ENCODE results near the gene GSC2.
A peak's percentile ranks its signal among the peaks of the same experiment; 100 is the strongest.

The GSC2 gene

DNA sequence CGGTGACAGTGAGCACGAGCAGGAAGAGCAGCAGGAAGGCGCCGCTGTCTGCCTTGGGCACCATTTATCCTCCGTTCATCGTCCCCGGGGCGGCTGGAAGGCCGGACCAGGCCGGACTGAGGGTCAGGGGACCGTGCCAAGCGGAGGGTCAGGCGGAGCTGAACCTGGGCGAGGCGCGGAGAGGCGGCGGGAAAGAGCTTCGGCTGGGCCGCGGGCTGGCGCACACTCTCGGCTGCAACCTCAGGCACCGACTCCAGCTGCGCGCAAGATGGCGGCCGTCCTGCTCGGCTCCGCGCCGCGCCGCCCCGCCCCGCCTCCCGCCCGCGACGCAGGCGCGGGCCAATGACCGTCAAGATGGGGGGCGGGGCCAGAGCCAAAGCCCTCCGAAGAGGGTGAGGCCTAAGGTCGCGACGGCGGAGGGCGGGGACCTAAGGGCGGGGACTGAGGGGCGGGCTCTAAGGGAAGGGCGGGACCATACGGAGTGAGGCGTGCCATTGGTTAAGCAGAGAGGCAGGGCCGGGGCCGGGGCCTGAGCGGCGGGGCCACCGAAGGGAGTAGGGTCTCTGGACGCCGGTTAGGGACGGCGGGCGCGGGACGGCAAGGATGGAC, 27.8 kb downstream of the GSC2 start, which contains the start of gene DGCR2:
TSS of gene DGCR2 (minus strand) at position 270 of the 609 bp plus-strand sequence. CDS start at position 64, 206 bp downstream.
- peak within 1 kb of the TSS; percentile 91 for H3K4me3 ChIP-seq
- H3K9ac ChIP-seq = peak within 1 kb of the TSS; percentile 91
- no peaks in the 10 kb centered on the region for H3K27me3 ChIP-seq
- peak within 1 kb of the TSS; percentile 91 for H3K27ac ChIP-seq
- H3K36me3 ChIP-seq = peaks cover 27% of the 10 kb centered on the region
- H3K4me2 ChIP-seq = peak within 1 kb of the TSS; percentile 98
- peaks cover 46% of the 10 kb centered on the region for H4K20me1 ChIP-seq
- TF ChIP-seq Cebpa-rat (IDR thresholded peaks at IDR 0.05) = no peak
- no peaks in the 10 kb centered on the region for H3K9me3 ChIP-seq
- H3K4me1 ChIP-seq = peaks cover 53% of the 10 kb centered on the region

- peaks cover 32% of the 10 kb centered on the region for H3K36me3 ChIP-seq
- no peak for TF ChIP-seq Cebpa-rat (IDR thresholded peaks at IDR 0.05)
These were observed 28.4 kb downstream of the GSC2 start for GRCh38 chr22:19121631-19122142.

GRCh38 chr22:19120829-19121630, 29.1 kb downstream of the GSC2 start:
- peaks cover 39% of the 10 kb centered on the region for H3K36me3 ChIP-seq
- H3K27ac ChIP-seq = peak overlapping the region; percentile 91
- peaks cover 58% of the 10 kb centered on the region for H4K20me1 ChIP-seq
- TF ChIP-seq Cebpa-rat (IDR thresholded peaks at IDR 0.05) = no peak
- H3K4me2 ChIP-seq = peak overlapping the region; percentile 98
- peak overlapping the region; percentile 91 for H3K9ac ChIP-seq
- peak overlapping the region; percentile 91 for H3K4me3 ChIP-seq
- peaks cover 65% of the 10 kb centered on the region for H3K4me1 ChIP-seq
- no peaks in the 10 kb centered on the region for H3K27me3 ChIP-seq
- H3K9me3 ChIP-seq = no peaks in the 10 kb centered on the region

More at GRCh38 chr22:19121631-19122142, 28.4 kb downstream of the GSC2 start:
- Histone ChIP-seq H3K9me3 (no peaks in the 10 kb centered on the region), H3K4me1 (peaks cover 58% of the 10 kb centered on the region), H3K4me3 (peak overlapping the region; percentile 91), H4K20me1 (peaks cover 52% of the 10 kb centered on the region), H3K27ac (peak overlapping the region; percentile 91), H3K27me3 (no peaks in the 10 kb centered on the region), H3K9ac (peak overlapping the region; percentile 91), H3K4me2 (peak overlapping the region; percentile 98)

DNA sequence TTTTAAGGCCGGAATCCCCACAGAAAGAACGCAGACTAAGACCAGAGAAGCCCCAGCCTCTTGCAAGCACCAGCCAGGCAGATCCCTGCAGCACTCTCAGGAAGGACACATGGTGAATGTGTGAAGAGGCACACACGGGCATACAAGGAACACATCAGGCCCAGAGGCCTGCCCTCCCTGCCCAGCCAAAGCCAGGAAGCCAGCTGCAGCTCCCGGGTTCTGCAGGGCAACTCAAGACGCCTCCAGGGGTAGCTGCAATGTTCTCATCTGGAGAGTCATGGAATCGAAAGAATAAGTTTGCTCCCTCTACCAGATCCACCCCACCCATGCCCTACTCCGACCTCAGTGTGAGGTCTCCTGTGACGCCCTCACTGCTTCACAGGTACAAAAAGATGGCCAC, 30.1 kb downstream of the GSC2 start:
- Histone ChIP-seq H3K27me3 (no peaks in the 10 kb centered on the region), H3K4me3 (no peak overlapping the region), H3K36me3 (peaks cover 50% of the 10 kb centered on the region), H4K20me1 (peaks cover 69% of the 10 kb centered on the region), H3K4me1 (peaks cover 72% of the 10 kb centered on the region), H3K9me3 (no peaks in the 10 kb centered on the region), H3K27ac (no peak overlapping the region), H3K4me2 (peak overlapping the region; percentile 98), H3K9ac (peak overlapping the region; percentile 91)
- no peak for TF ChIP-seq Cebpa-rat (IDR thresholded peaks at IDR 0.05)

- Histone ChIP-seq H3K27ac (0 out of 2 replicates have a peak overlapping the region, but pooled peaks have one; percentile 22), H3K9ac (no peak overlapping the region), H3K27me3 (no peaks in the 10 kb centered on the region), H3K9me3 (no peaks in the 10 kb centered on the region), H4K20me1 (peaks cover 85% of the 10 kb centered on the region), H3K4me2 (peak overlapping the region; percentile 98), H3K36me3 (peaks cover 61% of the 10 kb centered on the region), H3K4me1 (peaks cover 68% of the 10 kb centered on the region), H3K4me3 (no peak overlapping the region)
- no peak for TF ChIP-seq Cebpa-rat (IDR thresholded peaks at IDR 0.05)
These were observed 31.7 kb downstream of the GSC2 start for GRCh38 chr22:19118329-19118880.

DNA sequence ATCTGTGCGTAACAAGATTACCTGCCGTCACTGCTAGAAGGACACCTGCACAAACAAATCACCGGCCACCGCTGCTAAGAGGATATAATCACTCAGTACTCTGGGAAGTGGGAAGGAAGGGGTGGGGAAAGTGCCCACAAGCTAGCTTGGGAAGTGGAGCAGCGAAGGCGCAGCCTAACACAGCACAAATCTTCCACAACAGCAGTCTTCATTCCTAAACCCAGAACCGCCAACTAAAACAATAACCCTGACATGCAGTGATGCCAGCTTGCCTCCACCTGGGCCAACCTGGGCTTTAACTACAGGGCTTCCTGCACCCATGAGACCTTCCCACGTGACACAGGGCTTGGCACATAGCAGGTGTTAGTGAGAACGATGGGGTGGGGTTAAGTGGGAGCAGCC, 33.0 kb downstream of the GSC2 start:
- H3K9me3 ChIP-seq = no peaks in the 10 kb centered on the region
- TF ChIP-seq Cebpa-rat (IDR thresholded peaks at IDR 0.05) = no peak
- peaks cover 60% of the 10 kb centered on the region for H3K4me1 ChIP-seq
- peak overlapping the region; percentile 98 for H3K4me2 ChIP-seq
- peaks cover 98% of the 10 kb centered on the region for H4K20me1 ChIP-seq
- H3K36me3 ChIP-seq = peaks cover 68% of the 10 kb centered on the region
- H3K27me3 ChIP-seq = no peaks in the 10 kb centered on the region
- H3K27ac ChIP-seq = no peak overlapping the region
- no peak overlapping the region for H3K4me3 ChIP-seq
- H3K9ac ChIP-seq = no peak overlapping the region

DNA sequence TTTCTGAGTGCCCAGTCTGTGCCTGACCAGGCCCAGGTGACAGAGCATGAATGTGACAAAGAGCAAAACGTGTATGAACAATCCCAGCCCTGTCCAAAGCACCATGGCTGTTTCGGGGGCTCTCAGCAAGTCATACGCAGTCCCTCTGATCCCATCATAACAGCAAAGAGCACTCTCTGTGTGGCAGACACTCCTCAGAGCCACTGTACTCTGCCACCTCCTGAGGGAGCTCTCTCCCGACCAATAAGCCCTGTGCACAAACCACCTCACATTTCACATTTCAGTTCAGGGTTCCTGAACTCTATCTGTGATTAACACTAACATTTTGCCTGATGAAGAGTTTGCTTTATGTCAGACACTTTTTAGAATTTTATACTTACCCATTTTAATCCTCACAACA, 34.5 kb downstream of the GSC2 start:
- TF ChIP-seq Cebpa-rat (IDR thresholded peaks at IDR 0.05) = no peak
- no peak overlapping the region for H3K4me3 ChIP-seq
- H3K9me3 ChIP-seq = no peaks in the 10 kb centered on the region
- no peak overlapping the region for H3K27ac ChIP-seq
- peaks cover 67% of the 10 kb centered on the region for H3K4me1 ChIP-seq
- peaks cover 100% of the 10 kb centered on the region for H4K20me1 ChIP-seq
- no peak overlapping the region for H3K4me2 ChIP-seq
- H3K36me3 ChIP-seq = peaks cover 68% of the 10 kb centered on the region
- no peak overlapping the region for H3K9ac ChIP-seq
- H3K27me3 ChIP-seq = no peaks in the 10 kb centered on the region

DNA sequence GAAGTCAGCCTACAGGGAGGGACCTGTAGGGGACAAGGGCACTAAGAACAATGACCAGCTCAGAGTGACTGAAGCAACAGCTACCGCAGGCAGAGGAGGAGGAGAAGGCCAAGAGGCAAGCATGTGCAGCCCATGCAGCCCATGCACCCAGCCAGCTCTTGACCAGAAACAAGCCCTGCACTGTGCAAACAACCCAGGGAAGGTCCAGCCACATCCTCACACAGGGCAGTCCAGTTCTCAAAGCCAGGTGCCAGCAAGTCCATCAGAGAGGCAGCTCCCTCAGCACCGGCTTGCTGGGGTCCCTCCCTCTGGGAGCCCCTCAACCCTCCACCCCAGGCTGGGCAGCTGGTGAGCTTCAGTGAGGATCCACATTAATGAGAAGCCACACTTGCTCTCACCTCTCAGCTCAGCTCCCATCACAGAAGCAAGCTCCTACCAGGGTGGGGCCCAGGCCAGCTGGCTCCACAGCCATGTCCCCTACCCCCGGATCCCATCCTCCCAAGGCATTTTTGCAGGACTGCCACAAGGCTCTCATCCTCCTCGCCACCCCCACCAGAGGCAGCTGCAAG, 35.0 kb downstream of the GSC2 start:
- peaks cover 100% of the 10 kb centered on the region for H4K20me1 ChIP-seq
- H3K36me3 ChIP-seq = peaks cover 63% of the 10 kb centered on the region
- H3K4me1 ChIP-seq = peaks cover 67% of the 10 kb centered on the region
- no peaks in the 10 kb centered on the region for H3K27me3 ChIP-seq
- H3K27ac ChIP-seq = no peak overlapping the region
- H3K9ac ChIP-seq = no peak overlapping the region
- no peak overlapping the region for H3K4me2 ChIP-seq
- H3K9me3 ChIP-seq = no peaks in the 10 kb centered on the region
- H3K4me3 ChIP-seq = no peak overlapping the region
- no peak for TF ChIP-seq Cebpa-rat (IDR thresholded peaks at IDR 0.05)

GRCh38 chr22:19113429-19113828, 36.7 kb downstream of the GSC2 start:
- no peaks in the 10 kb centered on the region for H3K9me3 ChIP-seq
- H4K20me1 ChIP-seq = peaks cover 100% of the 10 kb centered on the region
- no peak overlapping the region for H3K9ac ChIP-seq
- no peak overlapping the region for H3K27ac ChIP-seq
- no peak overlapping the region for H3K4me2 ChIP-seq
- peaks cover 51% of the 10 kb centered on the region for H3K36me3 ChIP-seq
- no peak overlapping the region for H3K4me3 ChIP-seq
- peaks cover 67% of the 10 kb centered on the region for H3K4me1 ChIP-seq
- no peaks in the 10 kb centered on the region for H3K27me3 ChIP-seq
- TF ChIP-seq Cebpa-rat (IDR thresholded peaks at IDR 0.05) = no peak

Data from BLaER1 (cell line).